ENCODE data around the gene KCTD5. TPM values are rescaled to one million over a fixed set of nuclear protein-coding genes. Genes with fewer than 3 reads are reported as not detected.

The KCTD5 gene
- total RNA-seq, 1 experiment from 2014 or later: 42.1 TPM

- Histone ChIP-seq H3K4me2 (ENCODE audit: low read length) (no peak overlapping the region), H3K9me2 (ENCODE audit: insufficient read depth) (no peaks in the 10 kb centered on the region), H3K27ac (ENCODE audit: low read depth, low read length) (no peak overlapping the region), H3K36me3 (ENCODE audit: control insufficient read depth in 1 of 2, insufficient read depth in 2 of 2, low read length in 2 of 2) (peaks cover 3 to 4% of the 10 kb centered on the region in 2 experiments; a peak in 2 of 4 replicates), H2AFZ (ENCODE audit: low read depth, low read length, poor library complexity, severe bottlenecking) (no peak overlapping the region), H3K9ac (ENCODE audit: low read length) (no peak overlapping the region), H3K79me2 (ENCODE audit: insufficient read depth, low read length) (no peaks in the 10 kb centered on the region; the same call in 1 of the 2 replicates), H3K4me3 (replicated peaks in 1 of 2; ENCODE audit: low read depth in 1 of 2, low read length in 2 of 2) (no peak overlapping the region), H3K27me3 (ENCODE audit: insufficient read depth, low read length) (no peaks in the 10 kb centered on the region), H3K4me1 (ENCODE audit: control insufficient read depth in 1 of 2, insufficient read depth in 2 of 2, low read length in 2 of 2) (no peaks in the 10 kb centered on the region), H4K20me1 (ENCODE audit: insufficient read depth) (no peaks in the 10 kb centered on the region), H3K9me3 (ENCODE audit: control insufficient read depth in 1 of 2, insufficient read depth in 1 of 2, low read depth in 1 of 2, low read length in 2 of 2) (no peaks in the 10 kb centered on the region)
- RAD21 ChIA-PET (ENCODE audit: low non-redundant PET in 1 of 2, low total read pairs in 2 of 2, uncharacterized antibody in 2 of 2, unreplicated experiment in 2 of 2): no interaction called here
- POLR2A ChIA-PET: no interaction called here
- ATAC-seq (no peak), DNase-seq (ENCODE audit: low read depth, low spot score) (no peak)
- no TSS peak for BruUV-seq (replicated peaks)
- TF ChIP-seq JUND (IDR thresholded peaks at IDR 0.05) (no peak), REST (IDR thresholded peaks at IDR 0.05; ENCODE audit: low read depth) (no peak), RAD21 (IDR thresholded peaks at IDR 0.05; ENCODE audit: low read depth) (no peak), ZFX (IDR thresholded peaks at IDR 0.05) (no peak), CTCF (IDR thresholded peaks at IDR 0.05 in 2 of 3, conservative IDR thresholded peaks at IDR 0.05 in 1 of 3; ENCODE audit: borderline replicate concordance in 1 of 3, insufficient read depth in 1 of 3, low read depth in 2 of 3, low read length in 2 of 3) (no peak), ATF3 (IDR thresholded peaks at IDR 0.05) (no peak)
- CTCF ChIA-PET: no interaction called here
- intact Hi-C loops (cut with micrococcal nuclease): no loop called here
Observed at GRCh38 chr16:2707368-2708289, 25.3 kb downstream of the KCTD5 start.
